GM10266 (cell line): ENCODE measurements around the gene SLC12A1.

Experiments used
- DNase-seq: peaks from one replicate; pipeline ENCODE4 v3.0.0; 2012; ENCODE audit errors: extremely low spot score
- CTCF ChIP-seq: IDR thresholded peaks from 2 replicates; pipeline ENCODE4 v1.5.1; 2012; ENCODE audit warnings: mild to moderate bottlenecking, low read depth; ENCODE audit not compliant: control insufficient read depth, insufficient read depth; ENCODE audit errors: missing control alignments

The SLC12A1 gene

GRCh38 chr15:48239334-48239733, 33.2 kb downstream of the SLC12A1 start:
- TF ChIP-seq CTCF, result no peak
- no peak for DNase-seq

DNA sequence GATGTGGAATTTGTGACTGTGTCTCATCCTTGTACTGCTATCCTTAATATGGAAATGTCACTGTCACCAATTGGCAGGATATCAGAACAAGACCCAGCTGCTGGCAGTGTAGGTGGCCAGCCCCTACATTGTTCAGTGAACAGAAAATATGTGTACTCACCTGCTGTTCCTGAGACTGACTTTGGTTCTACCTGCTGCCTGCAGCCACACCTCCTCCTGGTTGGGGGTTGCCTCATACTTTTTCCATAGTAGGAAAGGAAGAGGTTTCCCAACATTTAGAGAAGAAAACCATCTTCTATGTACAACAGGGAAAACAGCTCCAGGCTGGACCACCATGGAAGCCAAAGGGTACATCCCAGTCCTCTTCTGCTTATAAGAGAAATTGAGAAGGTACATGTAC, 35.9 kb downstream of the SLC12A1 start:
- TF ChIP-seq CTCF, result no peak

DNA sequence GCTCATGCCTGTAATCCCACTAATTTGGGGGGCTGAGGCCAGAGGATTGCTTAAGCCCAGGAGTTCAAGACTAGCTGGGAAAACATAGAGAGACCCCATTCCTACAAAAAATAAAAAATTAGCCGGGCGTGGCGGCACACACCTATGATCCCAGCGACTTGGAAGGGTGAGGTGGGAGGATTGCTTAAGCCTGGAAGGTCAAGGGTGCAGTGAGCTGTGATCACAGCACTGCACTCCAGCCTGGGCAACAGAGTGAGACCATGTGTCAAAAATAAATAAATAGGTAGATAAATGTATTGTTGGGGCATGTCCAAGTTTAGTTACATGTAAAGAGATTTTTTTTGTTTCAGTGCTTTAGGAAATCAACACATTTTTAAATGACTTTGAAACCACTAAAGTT, 36.4 kb downstream of the SLC12A1 start:
- TF ChIP-seq CTCF, result no peak
- no peak for DNase-seq

More for the DNA sequence above, 35.9 kb downstream of the SLC12A1 start:
- DNase-seq, result no peak

DNA sequence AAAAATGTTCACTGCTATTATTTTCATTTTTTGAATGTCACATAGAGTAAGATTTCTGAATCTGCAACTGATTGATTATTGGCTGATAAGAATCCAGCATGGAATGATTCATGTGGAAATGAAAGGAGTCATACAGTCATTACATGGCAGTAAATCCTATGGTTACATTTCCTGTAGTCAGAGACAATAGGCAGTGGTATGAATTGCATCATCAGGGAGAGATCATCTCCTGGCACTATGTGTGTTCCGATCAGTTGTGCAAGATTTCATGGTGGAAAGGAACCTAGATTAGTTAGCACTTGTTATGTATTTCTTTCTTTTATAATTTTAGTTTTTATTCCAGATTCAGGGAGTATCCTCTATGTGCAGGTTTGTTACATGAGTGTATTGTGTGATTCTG, 38.8 kb downstream of the SLC12A1 start:
- no peak for DNase-seq
- no peak for TF ChIP-seq CTCF

DNA sequence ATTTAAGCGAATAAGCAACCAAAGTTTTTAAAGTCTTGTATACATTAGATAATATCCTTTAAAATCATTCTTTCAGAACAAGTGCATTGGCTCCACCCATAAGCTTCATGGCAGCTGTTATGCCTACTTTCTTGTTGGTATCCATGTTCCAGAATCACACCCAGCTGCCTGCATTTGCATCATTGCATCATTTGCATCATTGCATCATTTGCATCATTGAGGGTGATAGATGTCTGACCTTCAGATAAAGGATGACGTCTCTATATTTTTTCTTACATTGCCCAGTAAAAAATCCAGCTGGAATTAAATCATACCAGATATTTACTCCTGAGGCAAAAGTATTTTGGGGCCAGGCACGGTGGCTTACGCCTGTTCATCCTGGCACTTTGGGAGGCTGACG, 42.3 kb downstream of the SLC12A1 start:
- no peak for TF ChIP-seq CTCF
- DNase-seq, result no peak

DNA sequence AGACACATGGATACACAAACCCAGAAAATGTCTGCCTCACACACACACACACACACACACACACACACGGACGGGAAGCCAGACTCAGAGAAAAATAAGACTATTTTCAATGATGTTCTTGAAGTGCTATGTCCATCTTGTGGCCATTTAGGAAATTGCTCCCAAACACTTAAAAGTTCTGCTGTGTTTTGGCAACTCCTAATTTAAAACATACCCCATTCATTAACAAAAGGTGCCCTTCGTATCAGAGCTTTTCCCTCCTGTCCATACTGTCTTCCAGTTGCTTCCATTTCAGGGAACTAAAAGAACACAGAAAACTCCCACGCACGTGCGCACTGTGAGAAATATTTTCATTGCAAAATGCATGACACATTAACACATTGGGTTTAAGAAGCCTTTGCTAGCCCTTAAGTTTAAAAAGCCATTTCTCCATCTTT, 44.6 kb downstream of the SLC12A1 start:
- TF ChIP-seq CTCF, result peak; percentile 69
- peak; percentile 51 for DNase-seq

GRCh38 chr15:48253172-48253571, 47.1 kb downstream of the SLC12A1 start:
- no peak for TF ChIP-seq CTCF
- DNase-seq, result no peak
